ENCODE results near the gene HNF4A. TPM values are rescaled to one million over a fixed set of nuclear protein-coding genes. Genes with fewer than 3 reads are reported as not detected.

Gene HNF4A
- total and polyA plus RNA-seq, 2 experiments from 2014 or later = 0.09 TPM; not detected in 1

GRCh38 chr20:44331201-44331600 lies 24.3 kb upstream of the HNF4A start:
- DNase-seq (ENCODE audit: low read depth in 1 of 2, low spot score in 1 of 2) = no peak
- no peaks in the 10 kb centered on the region for H3K9me3 ChIP-seq (ENCODE audit: low read depth)
- H3K27me3 ChIP-seq = no peaks in the 10 kb centered on the region
- H3K36me3 ChIP-seq = no peaks in the 10 kb centered on the region
- no peaks in the 10 kb centered on the region for H3K4me1 ChIP-seq (ENCODE audit: low read depth)
- TF ChIP-seq, protein P1, sequence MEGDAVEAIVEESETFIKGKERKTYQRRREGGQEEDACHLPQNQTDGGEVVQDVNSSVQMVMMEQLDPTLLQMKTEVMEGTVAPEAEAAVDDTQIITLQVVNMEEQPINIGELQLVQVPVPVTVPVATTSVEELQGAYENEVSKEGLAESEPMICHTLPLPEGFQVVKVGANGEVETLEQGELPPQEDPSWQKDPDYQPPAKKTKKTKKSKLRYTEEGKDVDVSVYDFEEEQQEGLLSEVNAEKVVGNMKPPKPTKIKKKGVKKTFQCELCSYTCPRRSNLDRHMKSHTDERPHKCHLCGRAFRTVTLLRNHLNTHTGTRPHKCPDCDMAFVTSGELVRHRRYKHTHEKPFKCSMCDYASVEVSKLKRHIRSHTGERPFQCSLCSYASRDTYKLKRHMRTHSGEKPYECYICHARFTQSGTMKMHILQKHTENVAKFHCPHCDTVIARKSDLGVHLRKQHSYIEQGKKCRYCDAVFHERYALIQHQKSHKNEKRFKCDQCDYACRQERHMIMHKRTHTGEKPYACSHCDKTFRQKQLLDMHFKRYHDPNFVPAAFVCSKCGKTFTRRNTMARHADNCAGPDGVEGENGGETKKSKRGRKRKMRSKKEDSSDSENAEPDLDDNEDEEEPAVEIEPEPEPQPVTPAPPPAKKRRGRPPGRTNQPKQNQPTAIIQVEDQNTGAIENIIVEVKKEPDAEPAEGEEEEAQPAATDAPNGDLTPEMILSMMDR (IDR thresholded peaks at IDR 0.05; ENCODE audit: low read depth, low read length) = no peak
- no peak overlapping the region for H3K27ac ChIP-seq
- H3K4me3 ChIP-seq = no peak overlapping the region

DNA sequence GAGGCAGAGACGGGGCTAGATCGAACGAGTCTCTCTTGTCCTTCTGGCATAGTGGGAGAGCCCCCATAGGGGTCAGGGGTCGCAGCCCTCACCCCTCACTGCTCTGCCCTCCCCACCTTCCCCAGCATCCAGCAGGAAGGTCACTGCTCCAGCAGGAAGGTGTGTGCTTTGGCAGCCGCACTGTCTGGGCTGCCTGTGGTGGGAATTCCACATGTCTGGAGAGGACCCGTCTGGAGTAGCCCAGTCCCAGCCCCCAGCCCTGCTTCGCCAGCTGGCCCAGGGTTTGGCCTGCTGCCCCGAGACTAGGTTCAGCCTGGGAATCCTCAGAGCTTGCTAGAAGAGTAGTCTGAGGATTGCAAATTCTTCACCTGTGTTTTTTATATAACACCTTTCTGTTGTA lies 21.2 kb upstream of the HNF4A start:
- no peak overlapping the region for H3K4me3 ChIP-seq
- H3K27me3 ChIP-seq = no peaks in the 10 kb centered on the region
- no peaks in the 10 kb centered on the region for H3K36me3 ChIP-seq
- no peaks in the 10 kb centered on the region for H3K4me1 ChIP-seq (ENCODE audit: low read depth)
- DNase-seq (ENCODE audit: low read depth in 1 of 2, low spot score in 1 of 2) = no peak
- no peaks in the 10 kb centered on the region for H3K9me3 ChIP-seq (ENCODE audit: low read depth)
- TF ChIP-seq, protein P1 (IDR thresholded peaks at IDR 0.05; ENCODE audit: low read depth, low read length) = no peak
- H3K27ac ChIP-seq = no peak overlapping the region

DNA sequence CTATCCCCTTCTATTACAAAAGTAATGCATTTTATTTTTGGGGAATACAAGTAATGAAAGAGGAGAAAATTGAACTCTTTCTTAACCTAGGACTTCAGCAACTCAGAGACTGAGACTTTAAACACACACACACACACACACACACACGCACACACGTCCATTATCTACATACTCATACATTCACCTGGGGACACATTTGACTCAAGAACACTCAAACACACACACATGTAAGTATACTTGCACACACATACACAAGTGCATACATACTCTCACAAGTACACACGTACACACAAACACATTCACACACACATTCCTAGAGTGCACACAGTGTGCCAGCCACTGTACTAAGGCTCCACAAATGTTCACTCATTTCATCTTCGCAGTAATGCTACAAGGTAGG lies 20.8 kb upstream of the HNF4A start:
- Histone ChIP-seq H3K4me3 (no peak overlapping the region), H3K9me3 (ENCODE audit: low read depth) (no peaks in the 10 kb centered on the region), H3K4me1 (ENCODE audit: low read depth) (no peaks in the 10 kb centered on the region), H3K36me3 (no peaks in the 10 kb centered on the region), H3K27me3 (no peaks in the 10 kb centered on the region), H3K27ac (no peak overlapping the region)
- no peak for DNase-seq (ENCODE audit: low read depth in 1 of 2, low spot score in 1 of 2)
- TF ChIP-seq, protein P1 (IDR thresholded peaks at IDR 0.05; ENCODE audit: low read depth, low read length) = no peak

DNA sequence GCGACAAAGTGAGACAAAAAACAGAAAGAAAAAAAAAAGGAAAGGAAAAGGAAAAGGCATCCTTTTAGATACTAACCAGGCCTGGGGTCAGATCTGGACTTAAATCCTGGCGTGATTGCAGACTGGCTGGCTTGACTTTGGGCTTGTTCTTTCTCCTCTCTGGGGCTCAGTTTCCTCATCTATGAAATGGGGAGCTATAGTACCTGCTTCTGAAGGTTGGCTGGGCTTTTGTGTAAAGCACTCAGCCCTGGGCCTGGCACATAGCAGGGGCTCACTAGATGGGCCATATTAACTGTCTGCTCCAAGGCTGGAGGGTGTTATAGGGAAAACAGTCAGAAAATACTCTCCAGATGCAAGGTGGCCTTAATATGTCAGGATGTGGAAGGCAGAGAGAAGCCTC lies 19.8 kb upstream of the HNF4A start:
- no peaks in the 10 kb centered on the region for H3K4me1 ChIP-seq (ENCODE audit: low read depth)

DNA sequence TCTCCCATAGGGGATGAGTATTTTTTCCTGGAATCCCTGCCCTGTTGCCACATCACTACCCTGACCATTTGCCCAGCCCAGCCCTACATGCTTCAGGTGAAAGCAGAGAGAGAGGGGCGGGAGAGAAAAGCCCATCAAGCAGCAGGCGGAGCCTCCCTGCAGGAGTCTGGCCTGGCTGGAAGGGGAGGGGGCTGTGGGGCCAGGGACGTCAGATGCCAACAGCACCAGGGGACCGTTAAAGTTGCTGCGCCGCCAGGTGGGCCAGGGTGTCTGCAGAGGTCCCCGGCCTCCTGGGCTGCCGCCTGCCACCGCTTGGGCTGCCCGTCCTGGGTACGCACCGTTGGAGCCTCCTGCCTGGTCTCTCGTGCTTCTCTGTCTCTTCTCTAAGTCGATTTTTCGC lies 19.4 kb upstream of the HNF4A start:
- no peak overlapping the region for H3K4me3 ChIP-seq
- H3K36me3 ChIP-seq = no peaks in the 10 kb centered on the region
- DNase-seq (ENCODE audit: low read depth in 1 of 2, low spot score in 1 of 2) = peak in 1 of 2 donors; percentile 25
- no peaks in the 10 kb centered on the region for H3K27me3 ChIP-seq
- TF ChIP-seq, protein P1 (IDR thresholded peaks at IDR 0.05; ENCODE audit: low read depth, low read length) = no peak
- H3K4me1 ChIP-seq (ENCODE audit: low read depth) = no peaks in the 10 kb centered on the region
- no peak overlapping the region for H3K27ac ChIP-seq
- H3K9me3 ChIP-seq (ENCODE audit: low read depth) = no peaks in the 10 kb centered on the region

More for the DNA sequence above, 19.8 kb upstream of the HNF4A start:
- H3K27me3 ChIP-seq = no peaks in the 10 kb centered on the region
- H3K4me3 ChIP-seq = no peak overlapping the region
- no peaks in the 10 kb centered on the region for H3K9me3 ChIP-seq (ENCODE audit: low read depth)
- H3K36me3 ChIP-seq = no peaks in the 10 kb centered on the region
- H3K27ac ChIP-seq = no peak overlapping the region
- DNase-seq (ENCODE audit: low read depth in 1 of 2, low spot score in 1 of 2) = no peak
- TF ChIP-seq, protein P1 (IDR thresholded peaks at IDR 0.05; ENCODE audit: low read depth, low read length) = no peak

Data from cardiac muscle cell (in vitro differentiated cells and primary cell).